GM12878 (cell line): ENCODE results near the gene ANKRD11.

Source experiments
- HDAC6 ChIP-seq: fragments of 200-600 bp; sonication (generic); IDR thresholded peaks from one replicate; pipeline ENCODE4 v1.8.0; 2017; ENCODE audit warnings: antibody characterized with exemption; ENCODE audit not compliant: unreplicated experiment
- PBX3 ChIP-seq: IDR thresholded peaks from 2 replicates; pipeline ENCODE4 v1.6.1; 2011; ENCODE audit warnings: mild to moderate bottlenecking, low read depth, low read length, moderate library complexity; ENCODE audit not compliant: insufficient replicate concordance
- SRF ChIP-seq, 2 experiments: IDR thresholded peaks; 2 replicates each; pipeline ENCODE4 v1.6.1; 2011; ENCODE audit warnings: low read depth in 2 of 2, low read length in 2 of 2, mild to moderate bottlenecking in 1 of 2, moderate library complexity in 1 of 2

GRCh38 chr16:89272631-89273030 lies 217.7 kb downstream of the ANKRD11 start:
- TF ChIP-seq HDAC6 = no peak
- no peak for TF ChIP-seq PBX3
- TF ChIP-seq SRF (IDR thresholded peaks at IDR 0.05; ENCODE audit: low read depth in 2 of 2, low read length in 2 of 2) = no peak
